DOHH2 (cell line): Measurements from ENCODE around the gene MYH7.

Experiments
- CTCF ChIP-seq: fragments of 200-600 bp; sonication (generic); IDR thresholded peaks from one replicate; pipeline ENCODE4 v1.5.1; 2014; ENCODE audit warnings: antibody characterized with exemption, mild to moderate bottlenecking, low read depth, low read length; ENCODE audit not compliant: poor library complexity, severe bottlenecking
- EZH2phosphoT487 ChIP-seq: fragments of 200-600 bp; sonication (generic); IDR thresholded peaks from 2 replicates; pipeline ENCODE4 v1.6.1; 2017; ENCODE audit warnings: borderline replicate concordance, mild to moderate bottlenecking, antibody characterized with exemption, low read length, moderate library complexity, mixed read lengths

GRCh38 chr14:23421594-23421993, 13.9 kb downstream of the MYH7 start:
- TF ChIP-seq CTCF (no peak), EZH2phosphoT487 (no peak)
